IMR-90 (cell line): Measurements from ENCODE around the gene UNC13A. TPM values are rescaled to one million over a fixed set of nuclear protein-coding genes. Genes with fewer than 3 reads are reported as not detected.

ENCODE experiments used
- ATAC-seq: fragments of 200-7000 bp; cut with Tn5 transposase; 2 replicates; pipeline ENCODE4 v1.9.1; 2020; ENCODE audit warnings: low read depth, mild to moderate bottlenecking, moderate library complexity
- BruUV-seq: library from RNA; stranded (reverse); fragments of 400-500 nt; replicated peaks from 2 replicates; lab custom pipeline; 2021; lab: Mats Ljungman, UMichigan
- CTCF ChIA-PET: fragments of 300-600 bp; formaldehyde crosslinking; extraction: SDS; loops from one replicate; lab custom pipeline; 2021; ENCODE audit warnings: antibody characterized with exemption; lab: Yijun Ruan, JAX
- POLR2A ChIA-PET: fragments of 300-600 bp; sonication (Branson Sonifier 250); formaldehyde crosslinking; loops from one replicate; lab custom pipeline; 2022; ENCODE audit warnings: antibody characterized with exemption; ENCODE audit not compliant: unreplicated experiment; lab: Charles Lee
- DNase-seq: peaks from one replicate; pipeline ENCODE4 v3.0.0; 2013
- H2AFZ ChIP-seq: replicated peaks from 2 replicates; pipeline ENCODE3; 2013; ENCODE audit warnings: low read length, mild to moderate bottlenecking; ENCODE audit not compliant: poor library complexity
- H2AK5ac ChIP-seq: 2 replicates; pipeline ENCODE4 v1.6.1; 2013; ENCODE audit warnings: low read depth, low read length, inconsistent platforms
- H2AK9ac ChIP-seq: replicated peaks from 2 replicates; pipeline ENCODE3; 2013; ENCODE audit warnings: mild to moderate bottlenecking, low read depth, low read length, moderate library complexity; ENCODE audit not compliant: poor library complexity
- H2BK120ac ChIP-seq: 2 replicates; pipeline ENCODE4 v1.6.1; 2013; ENCODE audit warnings: low read depth, low read length, inconsistent platforms
- H2BK15ac ChIP-seq: 3 replicates; pipeline ENCODE4 v1.6.1; 2013; ENCODE audit warnings: low read depth, low read length, inconsistent platforms
- H2BK20ac ChIP-seq: 2 replicates; pipeline ENCODE4 v1.6.1; 2013; ENCODE audit warnings: low read depth, mild to moderate bottlenecking, inconsistent platforms, low read length, moderate library complexity
- H2BK5ac ChIP-seq: 2 replicates; pipeline ENCODE4 v1.6.1; 2013; ENCODE audit warnings: mild to moderate bottlenecking, low read depth, low read length, inconsistent platforms; ENCODE audit not compliant: poor library complexity, severe bottlenecking
- H3K14ac ChIP-seq: replicated peaks from 2 replicates; pipeline ENCODE4 v1.6.1; 2013; ENCODE audit warnings: low read depth, low read length, inconsistent platforms
- H3K18ac ChIP-seq: 2 replicates; pipeline ENCODE4 v1.6.1; 2013; ENCODE audit warnings: low read depth, low read length, control low read depth
- H3K23ac ChIP-seq: 2 replicates; pipeline ENCODE4 v1.6.1; 2013; ENCODE audit warnings: low read depth, low read length, inconsistent platforms
- H3K27ac ChIP-seq: 2 replicates; pipeline ENCODE4 v1.5.1; 2013; ENCODE audit warnings: mild to moderate bottlenecking, control low read depth, low read length; ENCODE audit not compliant: insufficient read depth
- H3K27me3 ChIP-seq: 2 replicates; pipeline ENCODE4 v1.6.1; 2013; ENCODE audit warnings: low read length; ENCODE audit not compliant: control insufficient read depth, insufficient read depth
- H3K36me3 ChIP-seq: 2 replicates; pipeline ENCODE4 v1.6.1; 2013; ENCODE audit warnings: low read length, mixed read lengths; ENCODE audit not compliant: control insufficient read depth, insufficient read depth
- H3K4ac ChIP-seq: 2 replicates; pipeline ENCODE4 v1.6.1; 2013; ENCODE audit warnings: low read depth, low read length, inconsistent platforms
- H3K4me1 ChIP-seq: 2 replicates; pipeline ENCODE4 v1.6.1; 2013; ENCODE audit warnings: low read length, mixed read lengths; ENCODE audit not compliant: control insufficient read depth, insufficient read depth
- H3K4me2 ChIP-seq: 2 replicates; pipeline ENCODE4 v1.6.1; 2013; ENCODE audit warnings: low read depth, mild to moderate bottlenecking, control low read depth, low read length, moderate library complexity
- H3K4me3 ChIP-seq: 2 replicates; pipeline ENCODE4 v1.5.1; 2013; ENCODE audit warnings: low read depth, mild to moderate bottlenecking, control low read depth, low read length, moderate library complexity; ENCODE audit not compliant: insufficient read depth
- H3K56ac ChIP-seq: 2 replicates; pipeline ENCODE4 v1.6.1; 2013; ENCODE audit warnings: low read length, inconsistent platforms; ENCODE audit not compliant: insufficient read depth; ENCODE audit errors: extremely low read depth
- H3K79me1 ChIP-seq, 2 experiments: 2 replicates each; pipeline ENCODE4 v1.6.1; 2013; ENCODE audit warnings: low read length in 2 of 2, inconsistent platforms in 1 of 2, low read depth in 1 of 2
- H3K9ac ChIP-seq: 2 replicates; pipeline ENCODE4 v1.6.1; 2013; ENCODE audit warnings: low read depth, low read length, control low read depth
- H3K9me1 ChIP-seq: 2 replicates; pipeline ENCODE4 v1.6.1; 2013; ENCODE audit warnings: low read length, inconsistent platforms; ENCODE audit not compliant: insufficient read depth
- H3K9me3 ChIP-seq: 2 replicates; pipeline ENCODE4 v1.6.1; 2013; ENCODE audit warnings: low read length; ENCODE audit not compliant: control insufficient read depth, insufficient read depth
- H4K20me1 ChIP-seq: 2 replicates; pipeline ENCODE4 v1.6.1; 2013; ENCODE audit warnings: low read length, inconsistent platforms; ENCODE audit not compliant: insufficient read depth
- H4K5ac ChIP-seq: 2 replicates; pipeline ENCODE4 v1.6.1; 2013; ENCODE audit warnings: mild to moderate bottlenecking, low read depth, low read length, control low read depth
- H4K8ac ChIP-seq, 2 experiments: 2 replicates each; pipeline ENCODE4 v1.6.1; 2013; ENCODE audit warnings: low read depth in 2 of 2, low read length in 2 of 2, control low read depth in 1 of 2, inconsistent platforms in 1 of 2
- H4K91ac ChIP-seq: 2 replicates; pipeline ENCODE4 v1.6.1; 2013; ENCODE audit warnings: low read depth, low read length, inconsistent platforms; ENCODE audit not compliant: insufficient read depth
- FOS ChIP-seq: fragments of 150-350 bp; IDR thresholded peaks from 2 replicates; pipeline ENCODE4 v1.6.1; 2016; ENCODE audit warnings: low read depth, low read length
- RCOR1 ChIP-seq: IDR thresholded peaks from 2 replicates; pipeline ENCODE4 v1.6.1; 2012; ENCODE audit warnings: mild to moderate bottlenecking, low read length, improper control_type of control experiment; ENCODE audit not compliant: insufficient replicate concordance
- WGBS, 2 experiments: methylation state at CpG; one replicate each; pipeline versions ENCODE4 v1.1.5 to v1.1.7; 2013; ENCODE audit warnings: missing lambda C conversion rate in 2 of 2; ENCODE audit not compliant: insufficient read length in 1 of 2; ENCODE audit errors: extremely low coverage in 2 of 2; 5-methylcytosine and 5-hydroxymethylcytosine counted together
- dilution Hi-C: fragments of 300-500 bp; cut with HindIII; formaldehyde crosslinking; loops from one replicate; pipeline ENCODE4 v1.14.3; 2018; ENCODE audit warnings: low sequenced_read_pairs; ENCODE audit not compliant: unreplicated experiment
- in situ Hi-C: fragments of 300-500 bp; cut with MboI; formaldehyde crosslinking; loops from 3 replicates; pipeline ENCODE4 v1.14.3; 2019; ENCODE audit warnings: low sequenced_read_pairs, inconsistent platforms, mixed read lengths
- intact Hi-C: fragments of 100-400 bp; cut with micrococcal nuclease; formaldehyde crosslinking; loops from 2 replicates; pipeline ENCODE4 v1.10.0; 2022
- polyA plus RNA-seq, 3 experiments: library from polyadenylated mRNA; depleted of rRNA; stranded (reverse); fragments of >200 nt; gene quantifications; 2 replicates each; pipeline ENCODE4 v1.2.3, GENCODE V29; 2012; ENCODE audit warnings: low replicate concordance in 1 of 3
- total RNA-seq: library from RNA; depleted of rRNA; stranded (reverse); fragments of >200 nt; gene quantifications from 2 replicates; pipeline ENCODE4 v1.2.3, GENCODE V29; 2012

UNC13A gene
- total and polyA plus RNA-seq, 2 of the 4 experiments (the other 2 are of a cell fraction), result 0.18 to 0.22 TPM

- Histone ChIP-seq H2BK120ac (no peak overlapping the region), H3K27me3 (no peaks in the 10 kb centered on the region), H4K5ac (no peak overlapping the region), H3K4me3 (no peak overlapping the region), H4K20me1 (peaks cover 24% of the 10 kb centered on the region), H4K91ac (no peak overlapping the region), H4K8ac (no peak overlapping the region), H2BK15ac (no peak overlapping the region), H3K79me1 (peaks cover 11 to 58% of the 10 kb centered on the region in 2 experiments), H3K56ac (no peak overlapping the region), H3K9me3 (no peaks in the 10 kb centered on the region), H3K4me2 (no peak overlapping the region), H2BK5ac (no peak overlapping the region), H3K14ac (no peak overlapping the region), H3K4me1 (peaks cover 13% of the 10 kb centered on the region), H3K18ac (no peak overlapping the region), H2BK20ac (no peak overlapping the region), H2AFZ (no peak overlapping the region), H3K36me3 (peaks cover 48% of the 10 kb centered on the region), H3K27ac (no peak overlapping the region), H3K9ac (no peak overlapping the region), H2AK9ac (no peak overlapping the region), H3K9me1 (peaks cover 20% of the 10 kb centered on the region), H3K23ac (no peak overlapping the region), H3K4ac (no peak overlapping the region), H2AK5ac (no peak overlapping the region)
- intact Hi-C loops (no loop called here), in situ Hi-C loops (no loop called here), dilution Hi-C loops (no loop called here)
- CTCF ChIA-PET, result no interaction called here
- DNase-seq, result no peak
- 100% methylated on average over 1 to 2 of the region's 12 CpGs for WGBS, 2 experiments
- ATAC-seq, result no peak
- POLR2A ChIA-PET, result no interaction called here
- TF ChIP-seq RCOR1 (no peak), FOS (no peak)
- BruUV-seq, result no TSS peak
Observed at GRCh38 chr19:17722655-17723240, 34.6 kb upstream of the UNC13A start.
